SK-MEL-5 (cell line): ENCODE data around the gene RIIAD1. TPM values are rescaled to one million over a fixed set of nuclear protein-coding genes. Genes with fewer than 3 reads are reported as not detected.
"Not testable (repeated sequence)": the region's sequence is repeated elsewhere in the genome, so short reads cannot be mapped to it uniquely, and the experiment has no call there.

Experiments
- DNase-seq: peaks from one replicate; pipeline ENCODE4 v3.0.0-alpha.2; 2016; ENCODE audit warnings: low read depth, low spot score
- in situ Hi-C: cut with HindIII; loops from 2 replicates; pipeline ENCODE4 v1.10.0; 2016; ENCODE audit warnings: low sequenced_read_pairs, high pct_unique_total_duplicates, low pct_unique_long_range_greater_than_20kb
- total RNA-seq: library from RNA; depleted of rRNA; stranded (reverse); fragments of >200 nt; shearing (Covaris generic); gene quantifications from 2 replicates; pipeline ENCODE4 v1.2.3, GENCODE V29; 2014

RIIAD1 gene
- total RNA-seq, 1 experiment from 2014 or later: not detected

DNA sequence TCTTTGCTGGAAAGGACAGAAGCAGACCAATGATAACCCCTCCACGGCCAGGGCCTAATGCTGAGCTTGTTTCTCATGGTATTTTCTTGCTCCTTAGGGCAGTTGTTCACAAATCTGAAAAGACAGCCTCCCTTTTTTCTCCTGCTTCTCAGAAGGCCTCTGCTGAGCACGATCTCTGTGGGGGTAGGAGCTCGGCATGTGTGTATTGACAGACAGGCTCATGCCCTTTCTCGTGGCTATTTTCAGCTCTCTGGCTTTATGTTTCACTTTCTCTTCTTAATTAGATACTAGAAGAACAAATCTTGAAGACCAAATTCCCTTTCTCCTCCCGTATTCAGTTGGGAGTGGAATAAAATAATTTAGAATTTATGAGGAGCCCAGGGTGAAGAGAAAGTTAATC is 768 bp upstream of the RIIAD1 start:
- in situ Hi-C loops: no loop called here
- DNase-seq: no peak

DNA sequence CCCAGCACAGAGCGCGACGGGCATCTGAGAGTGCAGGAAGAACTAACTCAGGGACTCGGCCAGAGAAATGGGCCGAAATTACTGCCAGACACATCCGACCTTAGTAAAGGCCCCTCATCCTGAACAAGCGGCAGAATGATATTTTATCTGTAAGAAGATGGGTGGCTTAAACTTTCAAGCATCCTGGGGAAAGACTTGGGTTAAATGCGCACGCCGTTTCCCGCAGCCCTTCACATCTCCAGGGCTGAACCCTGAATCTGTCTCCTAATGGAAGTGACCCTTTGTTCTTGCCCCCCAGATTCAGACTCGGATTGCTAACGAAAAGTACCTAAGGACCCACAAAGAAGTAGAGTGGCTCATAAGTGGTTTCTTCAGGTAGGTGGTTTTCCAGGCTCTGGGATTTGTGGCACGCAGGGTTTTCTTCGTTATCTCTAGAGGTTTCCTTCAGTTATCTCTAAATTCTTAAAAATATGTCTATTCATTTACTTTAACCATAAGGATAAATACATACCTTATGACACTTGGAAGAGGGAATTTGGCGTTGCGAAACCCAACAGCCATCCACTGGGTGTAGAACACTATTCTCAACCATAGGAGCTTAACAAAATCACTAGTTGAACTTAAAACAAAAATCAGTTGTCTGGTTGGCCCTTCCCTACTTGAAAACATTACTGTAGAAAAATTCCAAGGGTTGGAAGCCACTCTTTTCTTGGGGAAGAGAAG is 627 bp downstream of the RIIAD1 start:
- in situ Hi-C loops: no loop called here
- DNase-seq: no peak

DNA sequence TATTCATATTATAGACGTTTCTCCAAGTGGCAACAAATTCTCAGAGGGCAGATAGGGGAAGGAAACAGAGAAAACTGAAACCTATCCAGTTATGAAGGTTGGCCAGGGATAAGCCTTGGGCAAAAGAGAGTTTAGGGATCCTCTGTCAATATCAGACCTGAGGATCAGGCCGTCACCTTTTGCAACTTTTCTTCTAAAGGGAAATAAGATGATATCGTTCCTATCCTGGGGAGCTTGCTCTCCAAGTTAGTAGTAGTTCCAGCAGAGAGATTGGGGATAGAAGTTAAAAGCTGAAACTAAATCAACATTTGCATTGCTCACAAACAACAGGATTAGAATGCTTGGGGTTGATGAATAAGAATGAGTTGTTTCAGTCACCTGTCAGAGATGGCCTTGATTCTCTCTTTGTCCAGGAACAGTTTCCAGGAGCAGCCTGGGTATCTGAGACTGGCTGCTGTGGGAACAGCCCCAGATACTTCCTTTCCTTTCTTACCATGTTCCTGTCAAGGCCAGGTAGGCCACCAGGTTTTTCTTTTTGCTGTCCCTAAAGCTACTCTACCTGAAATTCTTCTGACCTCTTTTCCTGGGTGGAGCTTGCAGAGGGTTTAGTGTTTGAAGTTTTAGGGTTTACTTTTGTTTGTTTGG is 2.5 kb downstream of the RIIAD1 start:
- DNase-seq: no peak
- in situ Hi-C loops: no loop called here

DNA sequence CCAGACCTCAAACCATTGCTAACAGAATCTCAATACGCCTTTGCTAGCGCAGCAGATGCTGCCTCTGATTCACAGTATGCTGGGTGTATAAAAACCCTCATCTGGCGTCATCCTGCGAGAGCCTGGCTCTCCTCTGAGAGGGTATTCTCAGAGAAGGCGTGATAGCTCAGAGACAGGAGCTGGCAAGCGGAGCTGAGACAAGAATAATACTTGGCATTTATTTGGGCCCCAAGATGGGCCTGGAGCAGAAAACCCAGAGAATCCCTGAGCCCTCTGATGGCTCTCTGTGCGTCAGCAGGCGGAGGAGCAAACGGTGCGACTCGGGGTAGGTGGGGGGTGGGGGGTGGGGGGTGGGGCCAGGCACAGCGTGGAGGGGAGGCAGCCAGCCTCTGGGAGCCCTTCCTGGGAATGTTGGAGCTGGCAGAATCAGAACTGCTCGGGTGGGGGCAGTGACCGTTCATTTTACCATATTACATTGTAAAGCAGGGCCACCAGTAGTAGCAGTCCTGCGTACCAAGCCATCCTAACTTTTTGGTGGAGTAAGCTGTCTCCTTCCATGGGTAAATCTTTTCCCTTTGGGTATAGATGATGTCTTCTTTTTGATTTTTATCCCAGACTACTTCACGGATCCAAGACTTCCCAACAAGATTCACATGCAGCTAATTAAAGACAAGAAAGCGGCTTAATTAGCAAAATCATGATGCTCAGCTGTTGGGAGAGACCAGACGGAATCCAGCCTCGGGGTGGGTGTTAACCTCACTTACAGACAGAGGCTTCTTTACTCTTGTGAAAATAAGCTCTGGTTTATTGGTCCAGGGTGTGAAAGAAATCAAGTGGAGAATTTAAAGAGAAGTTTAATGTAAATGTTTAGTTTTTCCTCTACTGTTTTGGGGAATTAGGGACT is 7.1 kb downstream of the RIIAD1 start:
- in situ Hi-C loops: no loop called here
- no peak for DNase-seq

DNA sequence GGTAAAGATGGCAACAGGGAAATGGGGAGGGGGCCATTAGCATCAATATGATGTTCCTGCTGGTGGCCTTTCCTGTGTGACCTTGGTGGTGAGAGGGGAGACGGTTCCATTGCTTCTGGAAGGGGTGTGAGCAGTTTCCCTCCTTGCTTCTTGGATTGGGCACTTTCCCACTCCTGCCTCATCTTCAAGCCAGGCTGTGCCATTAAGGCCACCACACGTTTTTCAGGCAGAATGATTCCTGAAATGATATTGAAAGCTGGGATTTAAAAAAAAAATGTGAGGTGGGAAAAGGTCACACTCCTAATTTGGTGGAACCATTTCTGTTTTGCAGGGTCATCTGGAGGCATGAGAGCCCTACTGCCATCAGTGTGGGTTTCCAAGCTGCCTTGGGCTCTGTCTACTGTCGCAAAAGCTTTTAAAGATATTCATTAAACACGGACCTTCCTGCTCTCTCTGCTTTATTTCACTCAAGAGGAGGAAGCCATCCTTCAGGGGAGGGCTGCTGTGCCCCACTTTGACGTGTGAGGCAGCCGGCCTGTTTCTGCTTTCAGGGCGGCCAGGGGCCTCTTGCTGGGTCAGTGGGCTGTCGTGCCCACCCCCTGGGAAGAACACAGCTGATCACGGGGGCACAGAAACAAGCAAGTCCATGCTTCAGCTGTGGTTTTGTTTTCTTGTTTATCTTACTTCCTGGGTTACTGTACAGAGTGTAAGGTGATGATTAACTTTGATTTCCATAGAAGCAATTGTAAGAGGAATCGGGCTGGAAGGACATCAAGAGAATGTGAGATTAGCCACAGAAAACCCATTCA is 8.0 kb downstream of the RIIAD1 start:
- DNase-seq: no peak
- in situ Hi-C loops: no loop called here

DNA sequence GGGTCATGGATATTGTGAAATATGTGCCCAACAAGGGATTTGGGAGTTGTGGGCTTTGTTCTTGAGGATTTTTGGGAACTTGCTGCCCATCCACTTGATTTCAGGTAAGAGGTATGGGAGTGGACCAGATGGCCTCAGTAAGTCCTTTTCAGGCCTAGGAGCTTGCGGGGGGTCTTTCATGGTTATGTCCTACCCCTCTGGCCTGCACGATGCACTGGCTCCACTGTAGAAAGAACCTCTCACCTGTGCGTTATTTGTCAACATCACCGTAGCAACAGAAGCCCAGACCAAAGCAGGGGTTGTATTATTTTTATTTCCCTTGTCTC is 8.6 kb downstream of the RIIAD1 start:
- in situ Hi-C loops: no loop called here
- no peak for DNase-seq

DNA sequence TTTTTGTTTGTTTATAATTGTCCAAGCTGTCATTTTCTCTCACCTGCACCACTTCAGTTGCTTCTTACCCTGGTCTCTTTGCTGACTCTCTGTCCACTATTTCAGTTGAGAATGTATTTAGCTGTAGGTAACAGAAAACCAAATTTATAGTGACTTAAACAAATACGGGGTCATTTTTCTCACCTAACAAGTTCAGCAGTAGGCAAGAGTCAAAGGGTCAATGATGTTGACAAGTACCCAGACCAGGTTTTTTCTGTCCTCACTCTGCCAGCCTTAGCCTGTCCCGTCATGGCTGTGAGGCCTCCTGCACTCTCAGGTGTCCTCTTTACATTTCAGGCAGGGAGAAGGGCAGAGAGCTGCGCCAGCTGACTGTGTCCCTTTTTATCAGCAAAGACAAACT is 11.8 kb downstream of the RIIAD1 start:
- in situ Hi-C loops: no loop called here
- no peak for DNase-seq

DNA sequence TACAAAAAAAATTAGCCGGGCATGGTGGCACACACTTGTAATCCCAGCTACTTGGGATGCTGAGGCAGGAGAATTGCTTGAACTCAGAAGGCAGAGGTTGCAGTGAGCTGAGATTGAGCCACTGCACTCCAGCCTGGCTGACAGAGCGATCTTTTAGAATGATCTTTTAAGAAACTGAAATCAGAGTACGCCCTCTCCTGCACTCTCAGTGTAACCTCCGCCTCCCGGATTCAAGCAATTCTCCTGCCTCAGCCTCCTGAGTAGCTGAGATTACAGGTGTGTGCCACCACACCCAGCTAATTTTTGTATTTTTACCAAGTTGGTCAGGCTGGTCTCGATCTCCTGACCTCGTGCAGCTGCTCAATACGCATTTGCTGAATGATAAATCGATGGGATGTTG is 12.7 kb downstream of the RIIAD1 start:
- in situ Hi-C loops, DNase-seq: not testable (repeated sequence)

DNA sequence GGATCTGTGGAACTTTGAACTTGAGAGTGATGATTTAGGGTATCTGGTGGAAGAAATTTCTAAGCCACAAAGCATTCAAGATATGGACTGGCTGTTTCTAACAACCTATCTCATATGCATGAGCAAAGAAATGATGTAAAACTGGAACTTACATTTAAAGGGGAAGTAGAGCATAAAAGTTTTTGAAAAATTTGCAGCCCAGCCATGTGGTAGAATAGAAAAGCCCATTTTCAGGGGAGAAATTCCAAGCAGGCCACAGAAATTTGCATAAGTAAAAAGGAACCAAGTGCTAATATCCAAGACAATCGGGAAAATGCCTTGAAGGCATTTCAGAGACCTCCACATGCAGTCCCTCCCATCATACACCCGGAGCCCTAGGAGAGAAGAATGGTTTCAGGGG is 15.7 kb downstream of the RIIAD1 start:
- in situ Hi-C loops: no loop called here
- no peak for DNase-seq

DNA sequence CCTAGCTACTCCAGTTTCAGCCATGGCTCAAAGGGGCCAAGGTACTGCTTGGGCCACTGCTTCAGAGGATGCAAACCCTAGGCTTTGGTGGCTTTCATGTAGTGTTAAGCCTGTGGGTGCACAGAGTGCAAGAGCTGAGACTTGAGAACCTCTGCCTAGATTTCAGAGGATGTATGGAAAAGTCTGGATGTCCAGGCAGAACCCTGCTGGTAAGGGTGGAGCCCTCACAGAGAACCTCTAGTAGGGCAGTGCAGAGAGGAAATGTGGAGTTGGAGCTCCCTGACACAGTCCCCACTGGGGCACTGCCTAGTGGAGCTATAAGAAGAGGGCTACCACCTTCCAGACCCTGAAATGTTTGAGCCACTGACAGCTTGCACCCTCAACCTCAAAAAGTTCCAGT is 16.2 kb downstream of the RIIAD1 start:
- in situ Hi-C loops: no loop called here
- no peak for DNase-seq

DNA sequence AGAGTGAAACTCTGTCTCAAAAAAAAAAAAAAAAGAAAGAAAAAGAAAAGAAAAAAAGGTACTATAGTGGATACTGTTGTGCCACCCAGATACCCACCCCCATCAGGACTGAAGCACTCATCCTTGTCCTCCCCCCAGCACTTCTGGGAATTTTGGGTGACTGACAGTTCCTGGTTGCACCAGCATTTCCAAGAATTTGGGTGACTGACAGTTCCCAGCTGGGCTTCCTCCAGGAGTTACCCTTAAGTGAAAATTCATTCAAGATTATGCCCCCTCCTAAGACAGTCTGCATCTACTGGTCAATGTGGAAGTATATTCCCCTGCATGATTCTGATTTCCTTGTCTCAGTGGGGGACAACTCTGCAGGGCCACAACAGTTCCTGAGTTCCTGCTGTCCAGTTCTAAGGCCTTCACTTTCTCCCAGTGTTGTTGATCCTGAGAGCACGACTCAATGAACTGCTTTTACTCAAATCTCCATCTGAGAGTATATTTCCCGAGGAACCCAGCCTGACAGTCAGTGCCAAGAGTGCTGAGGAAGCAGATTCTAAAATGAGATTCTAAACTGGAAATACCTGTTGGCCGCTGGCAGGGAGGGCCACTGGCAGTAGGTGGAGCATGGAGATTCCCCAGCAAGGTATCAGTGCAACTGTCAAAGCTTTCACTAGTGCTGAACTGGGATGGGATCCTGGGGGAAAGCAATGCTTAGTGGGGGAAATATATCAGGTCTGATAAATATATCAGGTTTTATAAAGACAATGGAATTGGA is 18.5 kb downstream of the RIIAD1 start:
- in situ Hi-C loops: no loop called here

DNA sequence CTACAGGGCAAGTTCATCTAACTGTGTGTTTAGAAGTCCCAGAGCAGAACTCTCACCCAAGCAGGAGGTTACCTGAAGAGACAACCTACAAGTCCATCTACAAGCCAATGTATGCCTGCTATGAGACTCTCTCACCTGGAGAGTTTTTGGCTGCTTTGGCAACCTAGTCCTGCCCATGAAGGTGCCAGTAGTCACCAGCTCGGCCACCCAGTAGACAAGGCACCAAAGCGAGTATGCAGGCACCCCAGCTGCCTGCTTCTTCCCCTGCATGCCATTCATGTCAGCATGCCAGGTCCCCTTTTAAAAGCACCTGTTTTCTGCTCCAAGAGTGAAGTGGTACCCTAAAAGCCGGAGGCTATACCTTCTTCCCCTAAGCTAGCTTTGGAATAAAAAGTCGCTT is 20.2 kb downstream of the RIIAD1 start:
- in situ Hi-C loops: no loop called here
- DNase-seq: no peak

More for the DNA sequence above, 18.5 kb downstream of the RIIAD1 start:
- no peak for DNase-seq

DNA sequence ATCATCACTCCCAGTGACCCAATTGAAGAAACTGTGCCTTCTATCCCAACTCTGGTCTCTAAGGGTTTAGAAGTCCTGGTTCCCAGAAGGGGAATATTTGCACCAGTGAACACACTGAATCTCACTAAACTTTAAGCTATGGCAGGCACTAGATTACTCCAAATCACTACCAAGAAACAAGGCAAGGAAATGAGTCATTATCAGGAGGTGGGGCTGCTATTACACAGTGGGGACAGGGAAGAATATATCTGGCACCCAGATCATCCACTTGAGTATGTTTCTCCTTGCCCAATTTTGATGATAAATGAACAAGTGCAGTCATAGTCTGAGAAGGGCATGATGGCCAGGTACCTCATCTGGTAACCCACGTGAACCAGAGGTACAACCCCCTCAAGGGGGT is 35.0 kb downstream of the RIIAD1 start:
- no peak for DNase-seq
- in situ Hi-C loops: no loop called here

DNA sequence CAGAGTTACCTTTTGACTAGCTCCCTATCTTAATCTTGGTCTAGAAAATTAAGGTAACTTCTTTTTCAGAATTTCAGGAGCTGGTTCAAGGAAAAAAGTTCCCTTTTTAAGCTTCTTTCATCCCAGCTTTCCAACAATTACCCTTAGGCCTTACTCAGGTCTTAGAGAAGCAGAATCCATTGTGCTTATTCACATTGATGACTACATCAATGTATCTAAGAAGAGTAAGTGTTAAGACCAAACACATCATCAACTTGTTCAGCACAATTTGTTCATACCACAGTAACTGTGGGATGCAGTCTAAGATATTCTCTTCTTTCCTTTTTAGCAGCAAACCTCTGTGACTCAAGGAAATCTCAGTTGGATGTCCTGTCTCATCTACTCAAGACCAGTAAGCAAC is 37.9 kb downstream of the RIIAD1 start:
- no peak for DNase-seq
- in situ Hi-C loops: no loop called here

DNA sequence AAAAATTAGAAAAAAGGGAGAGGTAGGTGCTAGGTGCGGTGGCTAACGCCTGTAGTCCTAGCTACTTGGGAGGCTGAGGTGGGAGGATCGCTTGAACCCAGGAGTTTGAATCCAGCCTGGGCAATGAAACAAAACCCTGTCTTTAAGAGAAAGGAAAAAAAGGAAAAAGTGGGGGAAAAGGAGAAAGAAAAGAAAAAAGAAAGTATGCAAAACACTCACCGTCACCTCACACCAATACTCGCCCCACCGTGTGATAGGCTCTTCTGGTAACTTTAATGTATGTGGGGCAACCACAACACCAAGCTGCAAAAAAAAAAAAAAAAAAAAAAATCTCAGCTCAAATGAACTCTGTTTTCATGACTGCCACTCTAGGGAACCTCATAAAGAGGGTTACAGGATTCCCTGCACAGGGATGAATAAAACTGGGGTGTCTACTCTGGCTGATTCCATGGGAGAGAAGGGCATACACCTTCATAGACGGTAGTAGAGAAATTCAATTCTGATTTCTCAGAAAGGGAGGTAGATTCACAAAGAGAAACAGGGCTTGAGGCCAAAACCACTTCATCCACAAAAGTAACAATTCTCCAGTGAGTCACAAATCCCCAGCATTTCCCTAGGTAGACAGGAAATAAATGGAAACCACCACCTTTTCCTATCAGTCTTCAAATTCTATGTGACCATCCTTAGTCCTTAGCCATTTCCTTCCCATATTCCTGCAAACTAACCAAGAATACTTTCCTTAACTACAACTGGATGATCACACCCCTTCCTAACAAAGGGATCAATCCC is 39.5 kb downstream of the RIIAD1 start:
- no peak for DNase-seq
- in situ Hi-C loops: no loop called here
